ENCODE data around the gene WNT10A. TPM values are rescaled to one million over a fixed set of nuclear protein-coding genes. Genes with fewer than 3 reads are reported as not detected.

WNT10A gene
- total and polyA plus RNA-seq, 2 donors (not counting 1 experiment from before 2014, with no cell fraction given) = 15.2 to 36.6 TPM

- Mint-ChIP-seq H3K9me3 (ENCODE audit: insufficient read depth) (no peaks in the 10 kb centered on the region), H3K4me3 (no peak overlapping the region), H3K27me3 (peaks cover 12% of the 10 kb centered on the region), H3K27ac (no peak overlapping the region), H3K4me1 (peaks cover 59% of the 10 kb centered on the region)
- no peak overlapping the region for H2AFZ ChIP-seq (ENCODE audit: insufficient read depth, low read depth, low read length, poor library complexity, severe bottlenecking)
- no peaks in the 10 kb centered on the region for H3K36me3 ChIP-seq (replicated peaks in 1 of 2; ENCODE audit: control extremely low read depth in 1 of 2, control insufficient read depth in 1 of 2, extremely low read depth in 1 of 2, insufficient read depth in 2 of 2, low read length in 1 of 2)
- ChIA-PET CTCF (interaction anchor here (0.6 to 23.0 kb wide), 8 partner anchors 10 to 364 kb away, joined by 4 to 1627 read pairs (median 12); partner anchors contain the start of gene TTLL4), POLR2A (interaction anchor here (15.0 kb wide), 1 partner anchor 18 kb away, joined by 490 read pairs; no protein-coding TSS in a partner anchor)
- 76% methylated on average over 2 of the region's 5 CpGs for WGBS (ENCODE audit: insufficient coverage)
- intact Hi-C loops (cut with micrococcal nuclease) = loop anchor here (5.0 to 10.0 kb wide), 2 partner anchors 104 to 163 kb away; partner anchors contain the start of gene TTLL4
- no peak overlapping the region for H3K9ac ChIP-seq (ENCODE audit: low read length)
- peaks cover 2% of the 10 kb centered on the region for H3K79me2 ChIP-seq (ENCODE audit: control insufficient read depth, insufficient read depth, low read length)
- H4K20me1 ChIP-seq (ENCODE audit: control insufficient read depth, insufficient read depth, low read length, poor library complexity, severe bottlenecking) = no peaks in the 10 kb centered on the region
- TF ChIP-seq EZH2 (IDR thresholded peaks at IDR 0.05; ENCODE audit: borderline replicate concordance, insufficient read depth, low read depth, low read length, poor library complexity, severe bottlenecking) (no peak), CTCF (IDR thresholded peaks at IDR 0.05) (no peak)
- H3K9me3 ChIP-seq (ENCODE audit: control extremely low read depth in 1 of 3, control insufficient read depth in 2 of 3, insufficient read depth in 1 of 3, low read length in 2 of 3) = no peaks in the 10 kb centered on the region
- peaks cover 0 to 28% (median 12%) of the 10 kb centered on the region in 4 experiments for H3K27me3 ChIP-seq (replicated peaks in 1 of 4; ENCODE audit: control extremely low read depth in 1 of 4, control insufficient read depth in 3 of 4, insufficient read depth in 4 of 4, low read length in 3 of 4)
- DNase-seq (no peak), ATAC-seq (ENCODE audit: low read depth) (no peak)
- H3K27ac ChIP-seq (ENCODE audit: low read length in 2 of 2) = no peak overlapping the region
- H3K4me1 ChIP-seq (ENCODE audit: control insufficient read depth in 2 of 2, insufficient read depth in 2 of 2, low read length in 2 of 2) = peaks cover 54 to 70% of the 10 kb centered on the region in 2 donors
- no peak overlapping the region for H3K4me2 ChIP-seq (replicated peaks; ENCODE audit: low read depth, low read length, poor library complexity, severe bottlenecking)
- H3K4me3 ChIP-seq (ENCODE audit: control extremely low read depth in 1 of 5, extremely low read depth in 1 of 5, insufficient read depth in 1 of 5, low read depth in 2 of 5, low read length in 4 of 5) = no peak overlapping the region
Observed at GRCh38 chr2:218877891-218878290, 2.8 kb upstream of the WNT10A start.

GRCh38 chr2:218878486-218878885 lies 2.2 kb upstream of the WNT10A start:
- Histone ChIP-seq H3K9me3 (ENCODE audit: control extremely low read depth in 1 of 3, control insufficient read depth in 2 of 3, insufficient read depth in 1 of 3, low read length in 2 of 3) (no peaks in the 10 kb centered on the region), H3K4me1 (ENCODE audit: control insufficient read depth in 2 of 2, insufficient read depth in 2 of 2, low read length in 2 of 2) (peaks cover 52 to 70% of the 10 kb centered on the region in 2 donors), H3K36me3 (replicated peaks in 1 of 2; ENCODE audit: control extremely low read depth in 1 of 2, control insufficient read depth in 1 of 2, extremely low read depth in 1 of 2, insufficient read depth in 2 of 2, low read length in 1 of 2) (no peaks in the 10 kb centered on the region), H3K79me2 (ENCODE audit: control insufficient read depth, insufficient read depth, low read length) (peaks cover 2% of the 10 kb centered on the region), H3K4me3 (ENCODE audit: control extremely low read depth in 1 of 5, extremely low read depth in 1 of 5, insufficient read depth in 1 of 5, low read depth in 2 of 5, low read length in 4 of 5) (no peak overlapping the region), H3K4me2 (replicated peaks; ENCODE audit: low read depth, low read length, poor library complexity, severe bottlenecking) (peak overlapping the region; percentile 92), H2AFZ (ENCODE audit: insufficient read depth, low read depth, low read length, poor library complexity, severe bottlenecking) (no peak overlapping the region), H3K27me3 (replicated peaks in 1 of 4; ENCODE audit: control extremely low read depth in 1 of 4, control insufficient read depth in 3 of 4, insufficient read depth in 4 of 4, low read length in 3 of 4) (peaks cover 0 to 27% (median 10%) of the 10 kb centered on the region in 4 experiments), H3K9ac (ENCODE audit: low read length) (no peak overlapping the region), H3K27ac (ENCODE audit: low read length in 2 of 2) (no peak overlapping the region), H4K20me1 (ENCODE audit: control insufficient read depth, insufficient read depth, low read length, poor library complexity, severe bottlenecking) (no peaks in the 10 kb centered on the region)
- ChIA-PET CTCF (interaction anchor here (0.6 to 23.0 kb wide), 6 partner anchors 16 to 363 kb away, joined by 4 to 1627 read pairs (median 30); no protein-coding TSS in a partner anchor), POLR2A (interaction anchor here (15.0 kb wide), 1 partner anchor 17 kb away, joined by 490 read pairs; no protein-coding TSS in a partner anchor)
- Mint-ChIP-seq H3K4me3 (no peak overlapping the region), H3K4me1 (peaks cover 56% of the 10 kb centered on the region), H3K27ac (peak overlapping the region; percentile 67), H3K9me3 (ENCODE audit: insufficient read depth) (no peaks in the 10 kb centered on the region), H3K27me3 (peaks cover 8% of the 10 kb centered on the region)
- DNase-seq (peak; percentile 16), ATAC-seq (ENCODE audit: low read depth) (no peak)
- WGBS (ENCODE audit: insufficient coverage) = 57% methylated on average over 2 of the region's 6 CpGs
- intact Hi-C loops (cut with micrococcal nuclease) = loop anchor here (5.0 to 10.0 kb wide), 2 partner anchors 104 to 164 kb away; partner anchors contain the start of gene TTLL4
- TF ChIP-seq EZH2 (IDR thresholded peaks at IDR 0.05; ENCODE audit: borderline replicate concordance, insufficient read depth, low read depth, low read length, poor library complexity, severe bottlenecking) (no peak), CTCF (IDR thresholded peaks at IDR 0.05) (no peak)
